GM12878 (cell line): Measurements from ENCODE around the gene PGK2. TPM values are rescaled to one million over a fixed set of nuclear protein-coding genes. Genes with fewer than 3 reads are reported as not detected.
"Not testable (repeated sequence)": the region's sequence is repeated elsewhere in the genome, so short reads cannot be mapped to it uniquely, and the experiment has no call there.

ENCODE experiments used
- ATAC-seq: fragments of 200-7000 bp; cut with Tn5 transposase; 3 replicates; pipeline ENCODE4 v1.9.1; 2020; ENCODE audit warnings: mild to moderate bottlenecking, moderate library complexity
- BruUV-seq: library from RNA; stranded (reverse); fragments of 400-500 nt; replicated peaks from 2 replicates; lab custom pipeline; 2021; lab: Mats Ljungman, UMichigan
- CTCF ChIA-PET: fragments of 300-600 bp; sonication (Branson Sonifier 250); formaldehyde crosslinking; extraction: SDS; loops from one replicate; lab custom pipeline; 2021; ENCODE audit warnings: inconsistent platforms; lab: Yijun Ruan, JAX
- POLR2A ChIA-PET: fragments of 350-600 bp; formaldehyde crosslinking; extraction: SDS; loops from one replicate; lab custom pipeline; 2021; ENCODE audit warnings: inconsistent platforms; lab: Charles Lee
- RAD21 ChIA-PET: fragments of 300-600 bp; sonication (Branson Sonifier 250); formaldehyde crosslinking; loops from one replicate; lab custom pipeline; 2023; ENCODE audit warnings: antibody characterized with exemption; ENCODE audit not compliant: unreplicated experiment; lab: Charles Lee
- SMC1A ChIA-PET: fragments of 300-600 bp; sonication (Branson Sonifier 250); formaldehyde crosslinking; loops from one replicate; lab custom pipeline; 2023; ENCODE audit not compliant: unreplicated experiment, uncharacterized antibody; lab: Charles Lee
- DNase-seq: peaks from one replicate; pipeline ENCODE4 v3.0.0-alpha.2; 2011; ENCODE audit warnings: low read depth, low spot score
- FAIRE-seq: peaks from 3 replicates; lab custom pipeline; 2011; peaks lifted over from hg19 to GRCh38; lab: Jason Lieb, UNC
- H2AFZ ChIP-seq: 2 replicates; pipeline ENCODE4 v1.6.0; 2011; ENCODE audit warnings: low read depth, low read length, control low read depth; ENCODE audit not compliant: control insufficient read depth
- H3K27ac ChIP-seq: 2 replicates; pipeline ENCODE4 v1.5.1; 2011; ENCODE audit warnings: control low read depth; ENCODE audit not compliant: control insufficient read depth, insufficient read depth
- H3K27me3 ChIP-seq, 2 experiments: replicated peaks in 1 of 2; 2 replicates each; pipeline versions ENCODE4 v1.6.0 to v1.6.1; 2011; ENCODE audit warnings: low read length in 1 of 2; ENCODE audit not compliant: control insufficient read depth in 2 of 2, insufficient read depth in 2 of 2
- H3K36me3 ChIP-seq, 2 experiments: 2 replicates each; pipeline ENCODE4 v1.5.1; 2011; ENCODE audit warnings: low read length in 1 of 2; ENCODE audit not compliant: control insufficient read depth in 2 of 2, insufficient read depth in 2 of 2
- H3K4me1 ChIP-seq: 2 replicates; pipeline ENCODE4 v1.6.1; 2011; ENCODE audit warnings: mild to moderate bottlenecking, low read length, moderate library complexity, mixed read lengths; ENCODE audit not compliant: control insufficient read depth, insufficient read depth
- H3K4me2 ChIP-seq: 2 replicates; pipeline ENCODE4 v1.6.0; 2011; ENCODE audit warnings: control low read depth; ENCODE audit not compliant: control insufficient read depth, insufficient read depth
- H3K4me3 ChIP-seq: fragments of 200-600 bp; sonication (generic); 2 replicates; pipeline ENCODE4 v1.5.1; 2016
- H3K79me2 ChIP-seq: 2 replicates; pipeline ENCODE4 v1.6.0; 2011; ENCODE audit warnings: low read length; ENCODE audit not compliant: control insufficient read depth, insufficient read depth
- H3K9ac ChIP-seq: 2 replicates; pipeline ENCODE4 v1.8.0; 2011; ENCODE audit warnings: low read length, control low read depth, mixed read lengths; ENCODE audit not compliant: control insufficient read depth, insufficient read depth
- H3K9me3 ChIP-seq: replicated peaks from 3 replicates; pipeline ENCODE4 v1.5.1; 2011; ENCODE audit warnings: mild to moderate bottlenecking, low read length; ENCODE audit not compliant: control insufficient read depth, insufficient read depth
- H4K20me1 ChIP-seq: 2 replicates; pipeline ENCODE4 v1.6.0; 2011; ENCODE audit not compliant: control insufficient read depth, insufficient read depth
- BMI1 ChIP-seq: fragments of 450-650 bp; IDR thresholded peaks from 2 replicates; pipeline ENCODE4 v1.6.1; 2016; ENCODE audit warnings: mild to moderate bottlenecking, moderate library complexity, borderline replicate concordance
- IKZF2 ChIP-seq, 2 experiments: fragments of 450-650 bp; IDR thresholded peaks; 2 replicates each; pipeline ENCODE4 v1.6.1; 2017; ENCODE audit warnings: mild to moderate bottlenecking in 2 of 2, moderate library complexity in 2 of 2
- TBL1XR1 ChIP-seq: IDR thresholded peaks from 2 replicates; pipeline ENCODE4 v1.6.1; 2012; ENCODE audit warnings: low read depth, low read length, improper control_type of control experiment
- YY1 ChIP-seq: IDR thresholded peaks from 2 replicates; pipeline ENCODE4 v1.6.1; 2011; ENCODE audit warnings: low read depth, mild to moderate bottlenecking, low read length
- ZBTB4 ChIP-seq: fragments of 450-650 bp; formaldehyde crosslinking; IDR thresholded peaks from 2 replicates; pipeline ENCODE4 v1.4.0; 2022; ENCODE audit warnings: mild to moderate bottlenecking, moderate library complexity
- WGBS: methylation state at CpG from one replicate; pipeline ENCODE4 v1.1.6; 2016; ENCODE audit warnings: low lambda C conversion rate; ENCODE audit not compliant: insufficient replicate concordance, insufficient coverage; ENCODE audit errors: missing lambda C conversion rate; 5-methylcytosine and 5-hydroxymethylcytosine counted together
- in situ Hi-C: fragments of 300-500 bp; cut with MboI; formaldehyde crosslinking; loops from 9 replicates; pipeline ENCODE4 v1.14.3; 2018; ENCODE audit warnings: mixed read lengths
- intact Hi-C: fragments of 100-400 bp; cut with micrococcal nuclease; formaldehyde crosslinking; loops from one replicate; pipeline ENCODE4 v1.14.2; 2022; ENCODE audit not compliant: unreplicated experiment
- polyA plus RNA-seq, 11 experiments: library from polyadenylated mRNA; depleted of rRNA in 4 of 11; unstranded in 6 of 11; stranded (reverse) in 5 of 11; fragments of >200 nt; fragmentation: Nextera tagmentation in 4 of 11; fragmentation: Illumina TruSeq in 1 of 11; extraction: Ambion mirVana in 4 of 11; extraction: Trizol in 1 of 11; gene quantifications; 1 replicate in 1 of 11; 2 replicates in 10 of 11; pipeline versions ENCODE4 v1.2.1 to v1.2.3, GENCODE V29; 2011 to 2016; ENCODE audit warnings: inconsistent platforms in 2 of 11, missing spikeins in 2 of 11, low read depth in 1 of 11
- total RNA-seq, 4 experiments: library from RNA; depleted of rRNA in 3 of 4; stranded (reverse); fragments of >200 nt in 3 of 4; fragmentation: Illumina TruSeq in 1 of 4; extraction: Trizol in 1 of 4; gene quantifications; 2 replicates each; pipeline versions ENCODE4 v1.2.1 to v1.2.3, GENCODE V29; 2013 to 2021

Gene PGK2
- total and polyA plus RNA-seq, 10 of the 15 experiments (the other 5 are each of a cell fraction or from before 2014, with no cell fraction given): not detected

GRCh38 chr6:49799090-49799489 is 12.0 kb upstream of the PGK2 start (continued):
- TF ChIP-seq ZBTB4 (CRISPR knock-in tag): no peak
- no peak for TF ChIP-seq YY1
- no peak for TF ChIP-seq TBL1XR1
- TF ChIP-seq IKZF2 (IDR thresholded peaks at IDR 0.05): no peak
- TF ChIP-seq BMI1: no peak

- H3K9ac ChIP-seq, SMC1A ChIA-PET, H4K20me1 ChIP-seq, H3K9me3 ChIP-seq, RAD21 ChIA-PET, H3K4me1 ChIP-seq, intact Hi-C loops, H3K27me3 ChIP-seq, H3K27ac ChIP-seq, FAIRE-seq, H3K4me3 ChIP-seq, ATAC-seq, DNase-seq, in situ Hi-C loops, CTCF ChIA-PET, BruUV-seq, H3K4me2 ChIP-seq, POLR2A ChIA-PET, H3K36me3 ChIP-seq, H3K79me2 ChIP-seq, H2AFZ ChIP-seq: not testable (repeated sequence)
- WGBS: 50% methylated on average over 21 of the region's 21 CpGs
Observed at GRCh38 chr6:49796842-49797455, 9.9 kb upstream of the PGK2 start.
